GM12892 (cell line): ENCODE results near the gene TNFRSF17.

Experiments
- POLR2A ChIP-seq: IDR thresholded peaks from 2 replicates; pipeline ENCODE4 v1.6.1; 2011; ENCODE audit warnings: low read depth, low read length, control low read depth
- TAF1 ChIP-seq: IDR thresholded peaks from 2 replicates; pipeline ENCODE4 v1.6.1; 2011; ENCODE audit warnings: low read depth, mild to moderate bottlenecking, control low read depth, low read length, borderline replicate concordance

DNA sequence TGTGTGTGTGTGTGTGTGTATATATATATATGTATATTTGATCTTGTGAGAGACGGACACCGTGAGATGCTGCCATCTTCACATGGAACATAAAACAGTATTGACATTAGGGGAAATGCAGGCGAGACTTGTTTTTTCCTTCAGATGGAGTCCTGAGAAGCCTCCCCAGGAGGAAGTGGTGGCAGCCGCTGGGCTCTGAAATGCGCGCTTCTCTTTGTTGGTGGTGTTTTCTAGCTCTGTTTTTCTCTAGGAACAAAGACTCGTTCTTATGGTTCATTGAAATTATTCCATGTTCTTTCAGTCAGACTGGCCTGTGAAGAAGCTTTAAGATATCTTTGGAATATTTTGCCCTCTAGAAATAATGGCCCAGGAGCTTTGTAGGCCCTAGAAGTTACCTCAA is 44.5 kb downstream of the TNFRSF17 start:
- TF ChIP-seq TAF1 (no peak), POLR2A (no peak)
